RWPE1 (cell line): ENCODE results near the gene PRSS21.

Experiments used
- CTCF ChIA-PET: fragments of 350-600 bp; sonication (Branson Sonifier 250); formaldehyde crosslinking; extraction: SDS; loops from one replicate; lab custom pipeline; 2021; lab: Yijun Ruan, JAX
- POLR2A ChIA-PET: fragments of 400-600 bp; formaldehyde crosslinking; extraction: SDS; loops from one replicate; lab custom pipeline; 2020; ENCODE audit warnings: antibody characterized with exemption; ENCODE audit not compliant: low non-redundant PET; lab: Yijun Ruan, JAX
- DNase-seq: peaks from one replicate; pipeline ENCODE4 v3.0.0; 2012; ENCODE audit warnings: low spot score
- H3K27ac ChIP-seq: fragments of 450-650 bp; 2 replicates; pipeline ENCODE4 v1.5.1; 2017
- TF ChIP-seq, protein P1 (sequence below): fragments of 450-650 bp; conservative IDR thresholded peaks from 2 replicates; pipeline ENCODE4 v1.5.1; 2017; ENCODE audit warnings: low read depth, mild to moderate bottlenecking

Gene PRSS21

DNA sequence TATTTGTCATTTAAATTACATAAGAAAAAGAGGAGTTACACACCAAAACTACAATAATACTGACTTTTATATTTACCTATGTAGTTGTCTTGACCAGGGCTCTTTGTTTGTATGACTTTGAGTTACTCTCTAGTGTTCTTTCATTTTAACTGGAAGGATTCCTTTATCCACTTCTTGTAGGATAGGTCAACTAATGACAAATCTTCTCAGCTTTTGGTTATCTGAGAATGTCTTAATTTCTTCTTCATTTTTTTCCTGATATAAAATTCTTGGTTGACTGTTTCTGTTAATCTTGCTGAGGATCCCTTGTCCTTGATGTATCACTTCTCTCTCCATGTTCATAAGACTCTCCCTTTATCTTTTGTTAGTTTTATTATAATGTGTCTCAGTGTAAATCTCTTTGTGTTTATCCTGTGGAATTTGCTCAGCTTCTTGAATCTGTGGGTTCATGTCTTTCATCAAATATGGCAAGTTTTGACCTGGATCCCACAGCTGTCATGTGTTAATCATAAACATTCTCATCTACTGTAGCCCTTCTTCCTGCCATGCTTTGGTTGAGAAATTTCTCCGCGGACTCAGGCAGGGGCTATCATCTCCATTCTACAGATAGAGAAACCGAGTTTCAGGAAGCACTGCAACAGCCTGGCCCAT, 13.4 kb upstream of the PRSS21 start:
- ChIA-PET POLR2A (no interaction called here), CTCF (interaction anchor here (0.6 kb wide), 1 partner anchor 20 kb away, joined by 3 read pairs; no protein-coding TSS in a partner anchor)
- TF ChIP-seq, protein P1, sequence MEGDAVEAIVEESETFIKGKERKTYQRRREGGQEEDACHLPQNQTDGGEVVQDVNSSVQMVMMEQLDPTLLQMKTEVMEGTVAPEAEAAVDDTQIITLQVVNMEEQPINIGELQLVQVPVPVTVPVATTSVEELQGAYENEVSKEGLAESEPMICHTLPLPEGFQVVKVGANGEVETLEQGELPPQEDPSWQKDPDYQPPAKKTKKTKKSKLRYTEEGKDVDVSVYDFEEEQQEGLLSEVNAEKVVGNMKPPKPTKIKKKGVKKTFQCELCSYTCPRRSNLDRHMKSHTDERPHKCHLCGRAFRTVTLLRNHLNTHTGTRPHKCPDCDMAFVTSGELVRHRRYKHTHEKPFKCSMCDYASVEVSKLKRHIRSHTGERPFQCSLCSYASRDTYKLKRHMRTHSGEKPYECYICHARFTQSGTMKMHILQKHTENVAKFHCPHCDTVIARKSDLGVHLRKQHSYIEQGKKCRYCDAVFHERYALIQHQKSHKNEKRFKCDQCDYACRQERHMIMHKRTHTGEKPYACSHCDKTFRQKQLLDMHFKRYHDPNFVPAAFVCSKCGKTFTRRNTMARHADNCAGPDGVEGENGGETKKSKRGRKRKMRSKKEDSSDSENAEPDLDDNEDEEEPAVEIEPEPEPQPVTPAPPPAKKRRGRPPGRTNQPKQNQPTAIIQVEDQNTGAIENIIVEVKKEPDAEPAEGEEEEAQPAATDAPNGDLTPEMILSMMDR: no peak
- no peak overlapping the region for H3K27ac ChIP-seq
- no peak for DNase-seq

DNA sequence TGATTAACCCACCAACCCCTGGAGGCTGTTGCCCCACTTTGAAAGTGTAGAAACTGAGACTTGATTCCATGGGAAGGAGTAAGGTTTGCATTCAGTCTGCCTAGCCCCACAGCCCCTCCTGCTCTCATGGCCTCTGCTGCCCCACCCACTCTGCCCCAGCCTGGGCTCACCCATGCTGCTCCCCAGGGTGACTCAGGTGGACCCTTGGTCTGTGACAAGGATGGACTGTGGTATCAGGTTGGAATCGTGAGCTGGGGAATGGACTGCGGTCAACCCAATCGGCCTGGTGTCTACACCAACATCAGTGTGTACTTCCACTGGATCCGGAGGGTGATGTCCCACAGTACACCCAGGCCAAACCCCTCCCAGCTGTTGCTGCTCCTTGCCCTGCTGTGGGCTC, 12.3 kb upstream of the PRSS21 start:
- CTCF ChIA-PET: no interaction called here
- TF ChIP-seq, protein P1: no peak
- no peak for DNase-seq
- POLR2A ChIA-PET: no interaction called here
- H3K27ac ChIP-seq: no peak overlapping the region

DNA sequence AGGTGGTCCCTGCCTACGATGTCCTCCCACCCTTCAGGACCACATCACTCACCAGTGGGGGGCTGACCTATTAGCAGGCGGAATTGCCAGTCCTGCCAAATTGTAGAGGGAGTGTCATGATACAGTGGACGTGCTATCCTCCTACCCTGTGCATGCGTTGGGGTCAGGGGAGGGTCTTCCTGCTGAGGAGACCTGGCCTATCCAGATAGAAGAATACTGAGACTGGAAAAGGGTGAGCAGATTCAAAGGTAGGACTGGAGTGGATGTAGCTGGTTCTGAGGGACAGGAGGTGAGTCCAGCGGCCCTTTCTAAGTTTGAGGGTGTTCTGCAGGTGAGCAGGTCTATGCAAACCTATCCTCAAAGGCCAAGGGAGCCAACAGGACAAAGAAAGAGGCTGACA, 10.8 kb upstream of the PRSS21 start:
- POLR2A ChIA-PET: no interaction called here
- CTCF ChIA-PET: interaction anchor here (0.5 kb wide), 1 partner anchor 62 kb away, joined by 3 read pairs; no protein-coding TSS in a partner anchor
- no peak for DNase-seq
- H3K27ac ChIP-seq: no peak overlapping the region
- TF ChIP-seq, protein P1: no peak

DNA sequence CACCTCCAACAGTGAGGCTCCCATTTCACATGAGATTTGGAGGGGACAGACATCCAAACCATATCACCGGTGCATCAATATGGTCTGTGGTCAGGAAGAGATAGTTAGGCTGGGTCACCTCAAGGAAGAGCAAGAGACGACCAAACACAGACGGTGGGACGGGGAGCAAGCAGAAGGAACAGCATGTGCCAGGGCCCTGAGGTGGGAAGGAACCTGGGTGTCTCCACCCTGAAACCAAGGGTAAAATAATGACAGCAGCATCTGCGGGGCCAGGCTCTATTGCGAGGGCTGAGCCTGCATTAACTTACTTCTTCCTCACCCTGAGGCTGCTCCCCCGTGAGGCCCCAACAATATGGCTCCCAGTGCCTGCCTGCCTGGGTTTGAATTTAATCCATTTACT, 8.9 kb upstream of the PRSS21 start:
- DNase-seq: no peak
- TF ChIP-seq, protein P1: no peak
- ChIA-PET CTCF (interaction anchor here (0.6 kb wide), 1 partner anchor 30 kb away, joined by 3 read pairs; no protein-coding TSS in a partner anchor), POLR2A (no interaction called here)
- H3K27ac ChIP-seq: no peak overlapping the region

DNA sequence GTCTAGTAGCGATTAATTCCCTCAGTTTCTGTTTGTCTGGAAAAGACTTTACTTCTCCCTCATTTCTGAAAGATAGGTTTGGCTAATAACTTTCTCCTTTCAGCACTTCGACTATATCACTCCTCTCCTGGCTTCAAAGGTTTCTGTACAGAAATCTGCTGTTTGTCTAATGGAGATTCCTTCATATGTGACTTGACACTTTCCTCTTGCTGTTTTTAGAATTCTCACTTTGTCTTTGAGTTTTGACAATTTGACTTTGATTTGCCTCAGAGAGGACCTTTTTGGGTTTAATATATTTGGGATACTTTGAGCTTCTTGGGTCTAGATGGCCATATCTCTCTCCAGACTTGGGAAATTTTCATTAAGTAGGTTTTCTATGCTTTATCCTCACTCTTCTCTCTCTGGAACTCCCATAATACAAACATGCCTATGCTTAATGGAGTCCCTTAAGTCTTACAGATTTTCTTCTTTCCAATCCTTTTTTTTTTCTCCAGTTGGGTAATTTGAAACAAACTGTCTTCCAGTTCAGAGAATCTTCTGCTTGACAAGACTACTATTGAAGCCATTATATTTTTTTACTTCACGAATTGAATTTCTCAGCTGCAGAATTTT, 7.8 kb upstream of the PRSS21 start:
- TF ChIP-seq, protein P1: no peak
- DNase-seq: no peak
- no peak overlapping the region for H3K27ac ChIP-seq
- ChIA-PET CTCF (interaction anchor here (0.6 kb wide), 1 partner anchor 12 kb away, joined by 3 read pairs; no protein-coding TSS in a partner anchor), POLR2A (no interaction called here)

DNA sequence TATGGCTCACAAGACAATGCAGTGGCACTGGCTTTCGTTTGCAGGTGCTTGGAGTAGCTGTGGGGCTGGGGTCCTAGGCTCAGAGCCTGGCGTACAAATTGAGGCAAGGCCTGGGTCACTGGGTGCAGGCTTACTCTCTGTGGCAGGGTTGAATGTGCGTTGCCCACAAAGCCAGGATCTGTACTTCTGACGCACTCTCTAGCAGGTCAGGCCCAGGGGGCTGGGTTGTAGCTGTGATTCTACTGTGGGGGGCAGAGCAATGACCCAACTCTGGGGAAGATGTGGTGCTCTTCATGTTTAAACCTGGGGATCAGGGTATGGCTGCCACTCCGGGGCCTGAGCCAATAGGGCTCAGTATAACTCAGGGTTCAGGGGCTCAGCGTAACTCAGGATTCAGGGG, 6.4 kb upstream of the PRSS21 start:
- TF ChIP-seq, protein P1: no peak
- H3K27ac ChIP-seq: no peak overlapping the region
- POLR2A ChIA-PET: no interaction called here
- CTCF ChIA-PET: no interaction called here
- DNase-seq: no peak
